ENCODE data around the gene IP6K2.

IP6K2 gene

DNA sequence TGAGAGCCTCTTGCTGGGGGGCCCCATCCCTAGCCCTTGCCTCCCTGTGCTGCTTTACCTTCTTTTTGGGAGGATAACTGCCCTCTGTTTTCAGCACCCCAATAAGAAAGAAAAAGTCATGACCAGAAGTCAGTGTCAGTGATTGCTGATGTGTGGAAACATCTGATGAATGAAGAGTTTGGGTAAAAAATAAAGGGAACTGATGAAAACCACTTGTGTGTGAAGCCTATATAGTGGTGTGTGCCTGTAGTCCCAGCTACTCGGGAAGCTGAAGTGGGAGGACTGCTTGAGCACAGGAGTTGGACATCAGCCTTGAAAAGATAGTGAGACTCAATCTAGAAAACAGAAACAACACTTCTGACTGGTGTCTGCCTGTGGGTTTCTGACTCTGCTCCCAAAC, 44.5 kb downstream of the IP6K2 start:
- ATAC-seq, result no peak
- no peaks in the 10 kb centered on the region for H3K4me1 Mint-ChIP-seq

DNA sequence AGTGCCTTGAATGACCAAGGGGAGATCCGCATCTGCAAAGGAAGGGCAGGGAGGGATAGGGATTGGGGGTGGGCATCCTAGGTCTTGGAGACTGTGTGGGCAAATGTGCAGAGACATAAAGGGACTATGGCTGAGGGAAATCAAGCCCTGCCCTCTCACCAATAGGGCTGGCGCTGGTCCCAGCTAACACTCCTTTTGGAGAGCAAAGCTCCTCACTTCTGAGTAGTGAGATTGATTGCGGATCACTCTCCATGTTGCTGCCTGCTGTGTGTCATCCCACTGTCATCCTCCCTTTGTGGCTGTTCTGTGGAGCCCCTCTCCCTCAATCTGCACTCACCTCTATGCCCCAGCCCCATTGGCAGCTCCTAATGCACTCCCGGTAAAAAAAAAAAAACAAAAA, 52.1 kb downstream of the IP6K2 start:
- Mint-ChIP-seq H3K4me3 (no peak overlapping the region), H3K4me1 (peaks cover 18% of the 10 kb centered on the region), H3K27ac (no peak overlapping the region), H3K9me3 (no peaks in the 10 kb centered on the region), H3K36me3 (peaks cover 26% of the 10 kb centered on the region)
- DNase-seq (ENCODE audit: low spot score in 2 of 2) (no peak), ATAC-seq (no peak)

More for the DNA sequence above, 44.5 kb downstream of the IP6K2 start:
- Mint-ChIP-seq H3K9me3 (no peaks in the 10 kb centered on the region), H3K36me3 (peaks cover 48% of the 10 kb centered on the region), H3K27ac (peak overlapping the region; percentile 46), H3K4me3 (no peak overlapping the region)
- DNase-seq (ENCODE audit: low spot score in 2 of 2), result no peak

DNA sequence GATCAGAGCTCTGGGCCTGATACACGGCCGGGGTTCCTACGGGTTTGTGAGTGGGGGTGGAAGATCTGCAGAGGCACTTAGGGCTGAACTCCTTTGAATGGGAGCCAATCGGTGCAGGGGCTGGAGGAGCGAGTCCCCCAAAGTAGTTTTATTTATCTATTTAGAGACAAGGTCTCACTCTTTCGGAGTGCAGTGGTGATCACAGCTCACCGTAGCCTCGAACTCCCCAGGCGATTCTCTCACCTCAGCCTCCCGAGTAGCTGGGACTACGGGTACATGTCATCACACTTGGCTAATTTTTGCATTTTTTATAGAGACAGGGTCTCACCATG, 52.7 kb downstream of the IP6K2 start:
- ATAC-seq, result no peak
- Mint-ChIP-seq H3K4me3 (peak overlapping the region; percentile 89), H3K36me3 (peaks cover 30% of the 10 kb centered on the region), H3K4me1 (peaks cover 18% of the 10 kb centered on the region), H3K27ac (peak overlapping the region; percentile 91), H3K9me3 (no peaks in the 10 kb centered on the region)
- no peak for DNase-seq (ENCODE audit: low spot score in 2 of 2)

DNA sequence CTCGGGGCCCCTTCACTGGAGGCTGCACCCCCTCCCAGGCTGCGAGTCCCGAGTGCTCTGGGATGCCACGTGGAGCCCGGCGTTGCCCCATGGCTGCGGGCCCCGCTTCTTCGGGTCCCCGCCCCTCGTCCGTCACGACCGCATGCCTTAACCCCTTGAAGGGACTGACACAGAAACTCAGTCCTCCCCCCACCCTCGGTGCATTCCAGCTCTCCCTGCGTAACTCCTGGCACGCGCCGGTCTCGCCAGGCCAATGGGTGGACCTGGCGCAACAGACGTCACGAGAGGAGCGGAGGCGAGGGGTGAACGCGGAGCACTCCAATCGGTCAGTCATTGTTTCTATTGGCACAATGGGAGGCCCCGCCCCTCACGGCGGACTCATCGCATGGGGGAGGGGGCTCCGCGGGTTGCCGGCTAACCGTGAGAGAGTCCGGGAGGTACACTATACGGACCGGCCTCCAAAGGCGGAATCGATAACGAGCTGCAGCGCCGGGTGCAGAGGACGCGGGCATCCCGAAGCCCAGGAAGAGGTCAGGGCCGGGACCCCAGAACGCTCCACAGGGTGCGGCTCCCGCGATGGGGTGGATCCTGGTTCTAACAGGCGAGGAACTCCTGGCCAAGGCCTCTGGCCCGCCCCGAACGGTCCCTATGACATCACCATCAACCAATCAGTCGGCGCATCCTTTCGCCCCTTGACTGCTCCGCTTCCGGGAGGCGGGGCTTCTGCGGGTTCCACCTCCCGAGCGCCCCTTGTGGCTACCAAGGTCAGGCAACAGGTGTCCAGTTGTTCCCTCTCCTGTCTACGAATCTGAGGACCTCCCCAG, 53.3 kb downstream of the IP6K2 start:
- ATAC-seq (peak; percentile 91), DNase-seq (ENCODE audit: low spot score in 2 of 2) (peak; percentile 84 to 98)
- Mint-ChIP-seq H3K9me3 (no peaks in the 10 kb centered on the region), H3K4me3 (peak overlapping the region; percentile 89), H3K27ac (peak overlapping the region; percentile 91), H3K36me3 (peaks cover 32% of the 10 kb centered on the region), H3K4me1 (peaks cover 18% of the 10 kb centered on the region)

DNA sequence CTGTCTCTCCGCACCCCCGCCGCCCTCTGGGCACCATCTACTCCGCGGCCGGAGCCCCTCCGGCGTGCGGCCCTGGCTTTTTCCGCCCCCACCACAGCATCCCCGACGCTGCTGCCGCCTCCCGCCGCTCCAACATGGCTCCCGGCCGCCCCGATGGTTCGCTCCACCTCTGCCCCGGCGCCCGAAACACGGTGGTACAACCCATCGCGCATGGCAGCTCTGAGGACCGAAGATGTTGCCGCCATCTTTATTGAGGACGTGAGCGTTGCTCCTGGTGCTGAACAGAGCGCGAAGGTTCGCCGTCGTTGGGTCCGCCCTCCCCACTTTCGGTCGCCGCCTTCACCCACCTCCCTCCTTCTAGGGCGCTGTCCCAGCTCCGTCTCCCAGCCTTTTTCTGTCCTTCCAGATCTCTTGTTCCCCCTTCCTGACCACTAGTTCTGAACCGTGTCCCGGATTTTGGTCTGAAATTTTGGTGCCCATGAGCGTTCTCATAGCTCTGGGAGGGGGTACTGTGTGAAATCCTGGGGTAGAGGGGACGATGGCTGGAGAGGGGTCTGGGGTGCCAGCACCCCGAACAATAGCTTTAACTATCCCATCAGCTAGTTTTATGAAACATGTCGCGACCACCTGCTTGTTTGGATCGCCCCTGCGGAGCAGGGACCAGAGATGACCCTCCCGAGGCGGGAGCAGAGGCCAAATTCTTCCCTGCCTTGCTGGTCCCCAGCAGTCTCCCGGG, 54.1 kb downstream of the IP6K2 start, which contains the start of gene CELSR3:
Gene CELSR3 (minus strand): TSS at position 134 of the 736 bp plus-strand sequence. CDS start 252 bp downstream, outside the sequence.
- Mint-ChIP-seq H3K27ac (peak within 1 kb of the TSS; percentile 91), H3K4me3 (peak within 1 kb of the TSS; percentile 89), H3K9me3 (no peaks in the 10 kb centered on the region), H3K36me3 (peaks cover 34% of the 10 kb centered on the region), H3K4me1 (peaks cover 18% of the 10 kb centered on the region)
- ATAC-seq, result peak; percentile 53
- DNase-seq (ENCODE audit: low spot score in 2 of 2), result peak; percentile 32 to 71

DNA sequence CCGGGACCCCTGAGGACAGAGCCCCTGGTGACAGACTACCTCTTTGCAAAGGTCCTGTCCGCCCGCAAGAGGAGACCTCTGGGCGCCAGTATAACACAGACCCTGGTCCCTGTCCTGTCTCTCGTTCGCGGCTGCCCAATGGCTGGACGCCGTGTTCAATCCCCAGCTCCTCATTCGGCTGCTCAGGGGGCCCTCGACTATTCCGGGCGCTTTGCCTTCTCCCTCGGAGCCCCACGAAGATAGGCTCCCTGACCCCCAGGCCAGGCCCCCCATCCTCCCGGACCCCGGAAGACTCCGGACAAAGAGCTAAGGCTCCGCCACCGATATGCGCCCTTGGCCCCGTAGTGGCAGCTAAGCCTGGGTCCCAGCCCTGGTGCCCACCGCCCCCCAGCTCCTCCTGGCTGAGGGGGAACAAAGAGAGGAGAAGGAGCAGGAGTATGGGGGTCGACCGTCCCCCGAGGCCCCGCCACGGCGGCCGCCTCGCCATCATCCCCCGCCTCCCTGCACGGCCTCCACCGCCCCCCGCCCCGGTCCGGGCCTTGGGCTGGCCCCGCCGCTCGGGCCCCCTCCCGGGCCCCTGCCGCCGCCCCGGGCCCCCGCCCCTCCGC, 54.8 kb downstream of the IP6K2 start:
- no peak for ATAC-seq
- peaks cover 34% of the 10 kb centered on the region for H3K36me3 Mint-ChIP-seq
- H3K4me1 Mint-ChIP-seq, result peaks cover 22% of the 10 kb centered on the region
- peak overlapping the region; percentile 89 for H3K4me3 Mint-ChIP-seq
- DNase-seq (ENCODE audit: low spot score in 2 of 2), result no peak
- no peaks in the 10 kb centered on the region for H3K9me3 Mint-ChIP-seq
- H3K27ac Mint-ChIP-seq, result peak overlapping the region; percentile 91

DNA sequence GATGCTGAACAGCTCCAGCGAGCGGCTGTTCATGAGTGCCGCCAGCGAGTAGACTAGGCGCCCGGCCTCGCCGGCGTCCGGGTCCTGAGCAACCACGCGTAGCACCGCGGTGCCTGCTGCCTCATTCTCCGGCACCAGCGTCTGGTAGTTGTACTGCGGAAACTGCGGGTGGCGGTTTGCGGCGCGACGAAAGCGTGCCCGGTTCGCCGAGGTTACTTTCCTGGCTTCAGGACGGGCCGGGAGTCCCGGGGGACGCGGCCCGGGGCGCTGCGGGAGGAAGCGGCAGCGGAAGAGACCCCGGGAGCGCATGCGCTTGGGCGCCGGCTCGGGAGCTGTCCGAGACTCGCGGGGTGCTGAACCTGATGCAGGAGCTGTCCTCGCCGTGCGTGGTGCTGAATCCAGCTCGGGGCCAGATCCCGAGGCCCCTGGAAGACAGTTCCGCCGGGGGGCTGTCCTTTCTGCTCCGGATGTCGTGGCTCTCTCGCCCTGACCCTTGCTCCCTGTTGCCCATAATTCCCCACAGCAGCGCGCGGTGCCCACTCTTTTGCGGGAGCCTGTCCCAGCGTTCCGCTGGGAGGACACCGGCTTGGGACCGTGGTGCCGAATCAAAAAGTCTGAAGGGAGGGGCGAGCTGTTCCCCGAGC, 55.4 kb downstream of the IP6K2 start:
- Mint-ChIP-seq H3K4me1 (peaks cover 28% of the 10 kb centered on the region), H3K36me3 (peaks cover 34% of the 10 kb centered on the region), H3K9me3 (no peaks in the 10 kb centered on the region), H3K4me3 (peak overlapping the region; percentile 89), H3K27ac (no peak overlapping the region)
- DNase-seq (ENCODE audit: low spot score in 2 of 2) (peak; percentile 81 to 94), ATAC-seq (no peak)

DNA sequence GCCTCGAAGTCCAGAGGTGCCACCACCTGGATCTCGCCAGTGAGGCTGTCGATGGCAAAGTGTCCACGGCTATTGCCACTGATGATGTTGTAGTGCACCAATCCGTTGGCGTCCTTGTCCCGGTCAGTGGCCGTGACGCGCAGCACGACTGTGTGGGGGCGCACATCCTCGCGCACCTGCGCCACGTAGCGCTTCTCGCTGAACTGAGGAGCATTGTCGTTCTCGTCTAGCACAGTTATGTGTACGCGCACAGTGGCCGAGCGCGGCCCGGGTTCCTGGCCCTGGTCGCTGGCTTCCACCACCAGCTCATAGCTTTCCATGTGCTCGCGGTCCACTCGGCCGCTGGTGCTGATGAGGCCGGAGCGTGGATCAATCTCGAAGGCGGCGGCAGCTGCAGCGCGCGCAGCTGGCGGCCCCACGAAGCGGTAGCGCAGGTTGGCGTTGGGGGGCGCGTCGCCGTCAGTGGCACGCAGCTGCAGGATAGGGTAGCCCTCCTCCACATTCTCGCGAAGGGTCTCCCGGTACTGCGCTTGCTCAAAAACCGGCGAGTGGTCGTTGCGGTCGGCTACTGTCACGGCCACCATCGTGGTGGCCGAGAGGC, 56.1 kb downstream of the IP6K2 start:
- peak overlapping the region; percentile 89 for H3K4me3 Mint-ChIP-seq
- no peak for DNase-seq (ENCODE audit: low spot score in 2 of 2)
- H3K9me3 Mint-ChIP-seq, result no peaks in the 10 kb centered on the region
- H3K27ac Mint-ChIP-seq, result no peak overlapping the region
- peaks cover 30% of the 10 kb centered on the region for H3K4me1 Mint-ChIP-seq
- ATAC-seq, result no peak
- H3K36me3 Mint-ChIP-seq, result peaks cover 34% of the 10 kb centered on the region

DNA sequence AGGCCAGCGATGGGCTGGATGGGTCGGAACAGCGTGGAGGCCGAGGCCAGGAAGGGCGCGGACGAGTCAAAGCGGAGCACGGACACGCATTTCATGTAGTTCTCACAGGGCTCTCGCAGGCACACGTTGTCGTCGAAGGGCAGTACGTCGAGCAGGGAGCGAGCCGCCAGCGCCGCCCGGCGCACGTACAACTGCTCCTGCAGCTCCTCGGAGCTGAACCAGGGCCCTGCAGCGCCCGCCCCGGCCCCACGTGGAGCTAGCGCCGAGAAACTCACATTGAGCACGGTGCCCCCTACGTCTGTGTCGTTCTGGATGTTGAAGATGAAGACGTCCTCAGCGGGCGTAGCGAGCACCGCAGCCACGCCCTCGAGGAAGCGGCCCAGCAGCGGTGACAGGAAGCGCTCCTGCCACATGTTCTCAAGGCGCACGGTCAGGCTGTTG, 60.2 kb downstream of the IP6K2 start:
- ATAC-seq, result no peak
- Mint-ChIP-seq H3K36me3 (peaks cover 34% of the 10 kb centered on the region), H3K9me3 (no peaks in the 10 kb centered on the region), H3K27ac (peak overlapping the region; percentile 64), H3K4me3 (peak overlapping the region; percentile 74), H3K4me1 (peaks cover 27% of the 10 kb centered on the region)
- no peak for DNase-seq (ENCODE audit: low spot score in 2 of 2)

DNA sequence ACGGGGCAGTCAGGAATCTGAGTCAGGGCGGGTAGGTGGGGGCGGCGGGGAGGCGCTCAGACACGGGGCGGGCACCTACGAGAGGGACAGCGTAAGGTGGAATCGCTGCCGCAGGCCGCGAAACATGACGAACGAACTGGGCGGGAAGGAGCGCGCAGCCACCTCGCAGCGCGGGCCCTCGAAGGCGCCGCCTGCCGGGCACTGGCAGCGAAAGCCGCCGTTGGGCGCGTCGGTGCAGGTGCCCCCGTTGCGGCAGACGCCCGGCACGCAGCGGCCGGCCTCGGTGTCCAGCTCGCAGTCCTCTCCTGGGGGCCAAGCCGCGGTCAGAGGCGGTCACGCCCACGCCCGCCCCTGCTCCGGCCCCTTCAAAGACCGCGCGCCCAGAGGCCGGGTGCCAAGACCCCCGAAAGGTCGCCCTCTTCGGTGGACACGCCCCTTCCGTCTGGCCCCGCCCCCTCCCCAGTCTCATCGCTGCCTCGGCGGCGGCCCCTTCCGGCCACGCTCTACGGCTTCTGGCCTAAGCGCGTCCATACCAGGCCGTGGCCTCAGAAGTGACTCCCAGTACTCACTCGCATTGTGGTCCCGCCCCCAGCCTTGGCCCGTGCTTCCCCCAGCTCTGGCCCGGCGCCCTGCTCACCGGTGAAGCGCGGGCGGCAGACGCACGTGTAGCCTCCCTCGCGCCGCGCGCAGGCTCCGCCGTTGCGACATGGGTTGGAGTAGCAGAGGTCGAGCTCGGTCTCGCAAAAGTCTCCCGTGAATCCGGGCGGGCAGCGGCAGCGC, 60.8 kb downstream of the IP6K2 start:
- Mint-ChIP-seq H3K27ac (peak overlapping the region; percentile 84), H3K4me1 (peaks cover 27% of the 10 kb centered on the region), H3K4me3 (peak overlapping the region; percentile 74), H3K36me3 (peaks cover 34% of the 10 kb centered on the region), H3K9me3 (no peaks in the 10 kb centered on the region)
- peak; percentile 85 for ATAC-seq
- DNase-seq (ENCODE audit: low spot score in 2 of 2), result peak; percentile 90 to 95

DNA sequence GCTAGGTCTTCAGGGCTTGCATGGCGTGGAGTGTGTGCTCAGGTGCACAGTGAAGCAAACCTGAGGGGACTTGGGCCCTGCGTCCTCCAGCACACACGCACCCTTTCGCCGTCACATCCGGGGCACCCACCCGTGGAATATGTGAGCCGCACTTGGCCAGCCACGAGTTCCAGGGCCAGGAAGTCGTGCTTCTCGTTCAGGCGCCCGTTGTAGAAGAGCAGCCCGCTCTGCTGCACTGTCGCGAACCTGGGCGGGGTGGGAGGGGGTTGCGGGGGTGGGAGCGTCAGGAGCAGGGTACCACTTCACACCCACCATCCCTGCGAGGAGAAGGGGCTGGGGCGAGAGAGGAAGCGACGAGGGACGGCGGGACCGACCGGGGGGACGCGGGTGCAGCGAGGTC, 61.4 kb downstream of the IP6K2 start:
- Mint-ChIP-seq H3K9me3 (no peaks in the 10 kb centered on the region), H3K36me3 (peaks cover 32% of the 10 kb centered on the region), H3K27ac (peak overlapping the region; percentile 84), H3K4me1 (peaks cover 27% of the 10 kb centered on the region), H3K4me3 (peak overlapping the region; percentile 74)
- DNase-seq (ENCODE audit: low spot score in 2 of 2) (peak in 1 of 2 donors; percentile 32), ATAC-seq (peak; percentile 51)

DNA sequence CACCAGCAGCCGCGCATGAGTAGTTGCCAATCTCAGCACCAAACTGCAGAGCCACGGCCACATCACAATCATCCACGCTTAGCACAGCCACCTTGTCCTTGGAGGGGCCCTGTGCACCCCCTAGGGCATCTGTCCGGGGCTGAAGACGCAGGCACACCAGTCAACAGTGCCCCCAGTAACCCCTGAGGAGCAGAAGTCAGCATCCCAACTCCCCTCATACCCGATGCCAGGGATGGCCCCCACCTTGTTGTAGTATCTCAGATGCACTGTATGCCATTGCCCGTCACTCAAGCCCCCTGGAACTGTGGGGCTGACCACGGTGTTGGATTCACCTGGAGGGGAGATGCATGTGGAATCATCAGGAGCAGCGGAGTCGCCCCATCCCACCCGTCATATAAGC, 62.0 kb downstream of the IP6K2 start:
- H3K4me1 Mint-ChIP-seq, result peaks cover 27% of the 10 kb centered on the region
- no peak for DNase-seq (ENCODE audit: low spot score in 2 of 2)
- peak overlapping the region; percentile 84 for H3K27ac Mint-ChIP-seq
- peak overlapping the region; percentile 74 for H3K4me3 Mint-ChIP-seq
- peaks cover 27% of the 10 kb centered on the region for H3K36me3 Mint-ChIP-seq
- no peaks in the 10 kb centered on the region for H3K9me3 Mint-ChIP-seq
- no peak for ATAC-seq

DNA sequence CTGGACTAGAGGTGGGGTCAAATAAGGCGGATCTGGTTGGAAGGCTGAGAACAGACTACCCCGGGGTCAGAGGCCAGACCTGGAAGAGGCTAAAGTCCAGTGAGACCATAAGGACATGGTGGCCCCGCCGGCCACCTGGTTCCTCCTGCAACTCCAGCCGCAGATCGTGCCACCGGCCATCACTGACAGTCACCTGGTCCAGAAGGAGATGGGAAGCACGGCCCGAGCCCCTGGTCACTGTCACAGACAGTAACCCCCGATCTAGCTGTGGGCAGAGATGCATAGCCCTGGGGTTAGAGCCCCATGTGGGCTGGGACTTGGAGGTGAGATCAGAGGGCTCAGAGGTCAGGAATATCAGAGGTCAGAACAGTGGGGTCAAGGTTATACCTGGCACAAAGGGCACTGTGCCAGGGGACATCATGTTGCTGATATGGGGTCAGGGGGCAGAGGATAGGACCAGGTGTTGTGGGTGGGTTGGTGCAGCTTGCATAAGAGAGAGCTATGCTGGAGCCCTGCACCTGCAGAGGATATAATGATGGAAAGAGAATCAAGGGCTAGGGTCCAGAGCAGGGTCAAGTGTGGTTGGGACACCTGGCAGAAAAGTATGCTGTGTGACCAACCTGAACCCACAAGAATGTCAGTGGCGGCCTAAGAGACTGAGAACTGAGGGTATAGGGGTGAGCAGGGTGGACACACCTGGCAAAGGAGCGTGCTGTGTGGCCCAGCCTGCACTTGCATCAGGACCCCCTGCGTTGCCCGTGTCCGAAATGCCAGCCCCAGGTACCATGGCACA, 63.9 kb downstream of the IP6K2 start:
- no peak for ATAC-seq
- peaks cover 17% of the 10 kb centered on the region for H3K36me3 Mint-ChIP-seq
- H3K27ac Mint-ChIP-seq, result peak overlapping the region; percentile 79
- DNase-seq (ENCODE audit: low spot score in 2 of 2), result no peak
- peaks cover 27% of the 10 kb centered on the region for H3K4me1 Mint-ChIP-seq
- H3K9me3 Mint-ChIP-seq, result no peaks in the 10 kb centered on the region
- no peak overlapping the region for H3K4me3 Mint-ChIP-seq
